IPS-11a (cell line): ENCODE data around the gene DCD.
"Not testable (repeated sequence)": the region's sequence is repeated elsewhere in the genome, so short reads cannot be mapped to it uniquely, and the experiment has no call there.

Experiments
- H3K4me3 ChIP-seq: one replicate; pipeline ENCODE4 v1.5.1; 2013; ENCODE audit warnings: low read depth, low read length, control low read depth

Gene DCD, protein sequence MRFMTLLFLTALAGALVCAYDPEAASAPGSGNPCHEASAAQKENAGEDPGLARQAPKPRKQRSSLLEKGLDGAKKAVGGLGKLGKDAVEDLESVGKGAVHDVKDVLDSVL

DNA sequence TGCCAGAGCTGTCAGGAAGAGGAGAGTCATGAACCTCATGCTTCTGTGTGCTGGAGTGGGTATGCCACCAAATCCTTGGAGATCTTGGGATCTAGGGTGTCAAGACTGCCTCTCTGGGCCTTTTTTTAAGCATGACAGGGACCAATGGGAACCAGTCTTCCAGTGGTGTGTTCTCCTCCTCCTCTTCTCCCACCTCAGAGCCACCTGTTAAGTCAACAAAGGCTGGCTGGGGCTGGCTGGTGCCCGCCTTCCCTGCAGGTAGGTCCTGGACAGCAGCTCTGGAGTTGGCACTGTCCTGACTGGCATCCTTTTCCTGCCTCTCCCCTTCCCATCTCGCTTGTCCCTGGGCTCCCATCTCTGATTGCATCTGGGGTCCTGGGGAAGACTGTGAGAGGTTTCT, at the start of gene DCD:
TSS of gene DCD (minus strand) at position 101 of the 400 bp plus-strand sequence. CDS start at position 39, 62 bp downstream.
- H3K4me3 ChIP-seq = no peak within 1 kb of the TSS

DNA sequence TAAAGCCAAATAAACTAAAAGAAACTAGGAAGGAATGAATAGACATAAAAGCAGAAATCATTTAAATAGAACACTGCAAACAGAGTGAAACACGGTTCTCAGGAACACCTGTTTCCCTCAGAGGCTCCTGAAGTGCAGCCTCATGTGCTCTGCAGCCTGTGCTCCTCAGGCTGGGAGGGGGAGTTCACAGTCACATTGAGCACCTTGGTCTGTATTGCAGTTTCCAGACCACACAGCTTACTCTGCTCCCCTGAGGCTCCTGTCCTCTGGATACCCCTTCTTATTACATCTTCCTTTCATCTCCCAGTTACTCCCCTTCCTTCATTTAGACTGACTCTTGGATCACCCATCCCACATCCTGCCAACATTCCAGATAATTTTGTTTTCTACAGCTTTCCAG, 49.7 kb upstream of the DCD start:
- H3K4me3 ChIP-seq = no peak overlapping the region

DNA sequence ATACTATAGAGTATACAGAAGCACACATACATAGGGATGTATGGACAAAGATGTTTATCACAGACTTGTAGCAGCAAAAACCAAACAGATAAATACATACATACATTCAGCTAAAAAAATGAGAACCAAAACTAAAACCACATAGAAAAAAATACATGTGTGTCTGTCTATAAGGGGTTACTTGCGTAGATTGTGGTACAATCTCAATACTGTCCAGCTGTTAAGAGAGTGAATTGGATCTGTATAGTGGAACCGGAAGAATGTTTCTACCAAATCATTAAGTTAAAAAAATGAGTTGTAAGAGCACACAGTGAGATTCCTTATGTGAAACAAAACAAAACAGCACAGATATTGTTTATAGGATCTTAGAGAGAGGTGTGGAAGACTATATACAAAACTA, 44.2 kb upstream of the DCD start:
- no peak overlapping the region for H3K4me3 ChIP-seq

DNA sequence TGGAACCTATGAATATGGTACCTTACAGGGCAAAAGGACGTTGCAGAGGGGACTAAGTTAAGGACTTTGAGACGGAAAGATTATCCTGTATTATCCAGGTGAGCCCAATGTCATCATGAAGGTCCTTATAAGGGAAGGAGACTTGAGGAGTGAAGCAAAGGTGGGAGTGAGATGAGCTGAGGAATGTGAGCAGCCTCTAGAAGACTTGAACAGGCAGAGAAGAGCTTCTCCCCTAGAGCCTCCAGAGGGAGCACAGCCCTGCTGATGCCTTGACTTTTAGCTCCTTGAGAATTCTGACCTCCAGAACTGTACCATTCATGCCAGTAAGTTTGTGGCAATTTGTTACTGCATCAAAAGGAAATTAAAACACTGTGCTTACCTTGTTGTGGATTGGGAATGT, 41.8 kb upstream of the DCD start:
- H3K4me3 ChIP-seq = no peak overlapping the region

DNA sequence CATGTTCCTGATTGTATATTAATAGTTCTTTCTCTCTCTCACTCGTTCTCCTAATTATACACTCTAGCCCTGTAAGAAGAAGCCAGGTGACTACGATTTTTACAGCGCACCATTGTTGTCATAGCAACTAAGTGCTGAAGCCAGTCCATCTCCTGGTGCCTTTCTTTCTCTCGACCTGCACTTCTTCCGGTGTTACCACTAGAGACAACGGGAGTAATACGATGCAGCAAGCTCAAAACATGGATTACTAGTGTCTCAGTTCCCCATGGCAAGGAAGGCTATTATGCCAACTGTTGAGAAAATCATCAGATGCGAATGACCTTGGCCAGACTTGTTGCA, 40.8 kb upstream of the DCD start:
- H3K4me3 ChIP-seq = no peak overlapping the region

DNA sequence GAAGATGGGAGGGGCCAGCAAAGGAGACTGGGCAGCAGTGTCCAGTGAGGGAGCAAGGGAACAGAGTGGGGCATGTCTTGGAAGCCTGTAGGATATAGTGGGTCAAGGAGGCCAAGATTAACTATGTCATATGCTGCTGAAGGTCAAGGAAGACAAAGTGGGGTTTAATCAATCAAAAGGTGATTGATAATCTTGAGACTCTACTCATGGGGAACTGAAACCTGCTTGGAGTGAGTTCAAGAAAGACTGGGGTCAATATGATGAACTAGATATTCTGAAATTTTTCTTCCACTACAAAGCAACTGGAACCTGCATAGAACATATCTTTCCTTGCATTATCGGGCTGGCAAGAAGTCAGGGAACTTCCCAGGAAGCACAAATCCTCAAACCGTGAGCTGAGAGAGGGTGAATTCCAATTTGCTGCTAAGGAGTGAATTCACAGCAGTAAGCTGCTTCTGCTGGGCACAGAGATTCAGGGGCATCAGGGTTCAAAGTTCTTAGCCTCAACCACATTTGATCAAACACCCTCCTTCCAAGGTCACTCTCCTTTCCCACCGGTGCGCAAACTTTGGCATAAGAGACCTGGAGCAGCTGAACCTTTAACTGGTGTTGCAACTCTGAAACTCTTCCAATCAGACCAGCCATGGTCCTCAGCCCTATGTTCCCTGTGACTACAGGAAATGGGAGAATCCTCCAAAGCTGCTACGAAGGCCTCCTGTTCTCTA, 40.3 kb upstream of the DCD start:
- H3K4me3 ChIP-seq = no peak overlapping the region

DNA sequence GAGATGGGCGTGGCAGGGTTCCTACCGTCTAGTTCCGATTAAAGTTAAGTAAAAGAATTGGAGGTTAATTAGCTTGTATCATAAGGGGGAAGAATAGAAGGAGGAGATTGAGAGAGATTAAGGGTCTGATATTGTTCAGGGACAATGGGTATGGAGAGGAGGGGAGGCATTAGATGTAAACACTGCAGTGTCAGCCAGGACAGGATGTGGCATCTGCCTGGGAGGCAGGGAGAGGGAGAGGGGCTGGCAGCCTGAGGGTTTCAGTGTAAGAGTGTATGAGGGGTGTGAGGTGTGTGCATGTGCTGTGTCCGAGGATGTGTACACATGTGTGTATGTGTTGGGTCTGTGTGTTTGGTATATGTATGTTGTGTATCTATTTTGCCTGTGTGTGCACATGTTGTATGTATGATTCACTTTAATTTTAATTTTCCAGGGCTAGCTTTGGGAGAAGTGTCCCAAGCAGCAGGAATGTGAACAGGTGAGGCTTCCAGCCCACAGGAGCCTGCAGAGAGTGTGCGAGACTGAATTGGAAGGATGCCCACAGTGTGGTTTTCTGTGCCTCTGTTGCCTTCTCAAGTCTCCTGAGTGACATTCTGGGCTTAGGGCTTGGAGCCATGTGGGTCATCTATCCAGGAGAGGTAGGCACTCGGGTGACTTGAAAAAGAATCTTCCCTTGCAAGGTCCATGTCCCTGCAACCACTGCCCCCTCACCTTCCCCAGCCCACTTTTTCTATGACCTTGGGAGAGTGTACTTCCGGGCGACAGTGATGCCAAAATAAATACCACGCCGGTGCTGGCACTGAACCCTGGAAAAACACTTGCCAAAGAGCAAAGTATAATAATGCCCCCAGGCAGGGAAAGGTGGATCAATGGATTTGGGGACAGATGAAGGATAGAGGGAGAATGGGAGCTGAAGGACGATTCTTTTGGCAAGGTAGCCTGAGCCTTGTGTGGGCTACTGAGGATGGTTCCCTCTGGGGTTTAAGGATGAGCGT, 36.8 kb upstream of the DCD start:
- no peak overlapping the region for H3K4me3 ChIP-seq

DNA sequence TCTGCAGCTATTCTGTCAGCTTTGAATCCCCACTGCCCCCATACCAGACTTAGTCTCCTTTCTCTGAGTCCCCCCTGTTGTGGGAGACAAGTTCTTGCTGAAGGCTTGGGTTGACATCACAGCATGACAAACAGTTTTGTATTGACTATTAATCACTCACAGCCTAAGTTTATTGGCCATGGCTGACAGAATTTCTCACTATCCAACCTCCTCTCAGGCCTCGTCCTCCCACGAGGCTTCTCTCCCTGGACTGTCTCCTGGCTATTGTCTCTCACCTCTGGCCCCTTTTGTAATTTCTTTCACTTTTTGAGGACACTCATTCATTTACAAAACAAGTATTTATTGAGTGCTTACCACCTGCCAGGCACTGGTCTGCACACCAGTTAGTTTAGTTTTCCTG, 35.2 kb upstream of the DCD start:
- H3K4me3 ChIP-seq = no peak overlapping the region

DNA sequence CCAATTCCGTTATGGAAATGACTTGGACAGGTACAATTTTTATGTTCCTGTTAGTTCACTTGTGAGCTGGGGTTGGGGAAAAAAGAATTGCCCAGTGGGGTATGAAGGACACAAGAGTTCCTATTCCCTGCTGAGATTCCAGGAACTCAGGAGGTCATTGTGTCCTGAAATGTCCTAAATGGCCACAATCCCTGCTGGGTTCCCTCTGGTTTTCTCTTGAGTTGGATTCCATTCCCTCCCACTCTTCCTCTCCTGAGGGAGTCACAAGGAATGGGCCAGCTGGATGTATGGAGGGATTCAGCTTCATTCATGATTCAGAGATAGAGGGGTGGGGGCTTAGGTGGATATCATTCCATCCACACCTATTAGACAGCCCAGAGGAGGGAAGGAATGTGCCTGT, 34.5 kb upstream of the DCD start:
- no peak overlapping the region for H3K4me3 ChIP-seq

DNA sequence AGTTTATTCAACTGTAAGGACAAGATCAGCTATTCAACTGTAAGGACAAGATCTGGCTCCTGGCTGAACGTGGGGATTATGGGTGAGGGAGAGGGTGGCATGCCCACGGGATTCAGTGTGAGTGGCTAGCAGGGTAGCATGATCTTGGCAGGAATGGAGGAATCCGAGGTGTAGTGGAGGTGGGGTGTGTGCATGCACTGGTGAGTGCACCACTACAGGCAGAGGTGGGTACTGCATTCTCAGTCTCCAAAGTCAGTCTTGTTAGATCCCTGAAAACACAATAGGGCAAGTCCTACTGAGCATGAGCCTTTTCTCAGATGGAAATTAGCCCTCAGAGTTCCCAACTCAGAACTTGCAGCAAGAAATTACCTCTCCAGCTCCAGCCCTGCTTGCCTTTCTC, 32.2 kb upstream of the DCD start:
- no peak overlapping the region for H3K4me3 ChIP-seq

DNA sequence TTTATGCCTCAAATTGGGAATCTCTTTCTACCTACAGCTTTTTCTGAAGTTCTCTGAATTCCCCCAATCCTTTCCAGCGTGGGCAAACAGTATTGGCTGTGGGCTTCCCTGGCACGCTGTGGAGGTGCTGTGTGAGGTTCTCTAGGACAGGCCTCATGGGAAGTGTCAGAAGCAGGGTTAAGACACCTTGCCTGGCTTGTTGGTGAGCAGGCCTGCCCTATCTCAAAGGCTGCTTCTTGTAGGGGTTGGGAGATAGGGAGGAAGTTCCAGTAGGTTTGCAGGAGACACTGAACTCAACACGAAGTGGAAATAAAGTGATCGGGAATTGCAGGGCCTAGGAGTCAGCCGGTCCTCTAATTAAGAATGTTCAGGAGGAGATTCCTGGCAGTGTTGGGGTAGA, 30.0 kb upstream of the DCD start:
- H3K4me3 ChIP-seq = no peak overlapping the region

DNA sequence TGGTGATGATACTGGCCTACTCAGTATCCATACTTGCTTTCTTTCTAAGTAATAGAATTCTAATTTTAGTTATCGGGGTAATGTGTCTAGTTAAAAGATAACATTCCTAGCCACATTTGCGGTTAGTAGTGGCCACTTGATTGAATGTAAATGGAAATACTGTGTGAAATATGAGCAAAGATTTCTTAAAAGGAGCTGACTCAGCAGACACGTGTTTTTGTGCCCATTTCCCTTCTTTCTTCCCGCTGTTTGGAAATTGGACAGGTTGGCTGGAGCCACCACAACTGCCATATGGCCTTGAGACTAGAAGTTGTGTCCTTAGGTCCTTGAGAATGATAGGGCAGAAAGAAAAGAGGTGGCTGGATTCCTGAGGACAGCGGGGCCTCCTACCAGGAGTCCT, 19.8 kb upstream of the DCD start:
- H3K4me3 ChIP-seq = no peak overlapping the region

DNA sequence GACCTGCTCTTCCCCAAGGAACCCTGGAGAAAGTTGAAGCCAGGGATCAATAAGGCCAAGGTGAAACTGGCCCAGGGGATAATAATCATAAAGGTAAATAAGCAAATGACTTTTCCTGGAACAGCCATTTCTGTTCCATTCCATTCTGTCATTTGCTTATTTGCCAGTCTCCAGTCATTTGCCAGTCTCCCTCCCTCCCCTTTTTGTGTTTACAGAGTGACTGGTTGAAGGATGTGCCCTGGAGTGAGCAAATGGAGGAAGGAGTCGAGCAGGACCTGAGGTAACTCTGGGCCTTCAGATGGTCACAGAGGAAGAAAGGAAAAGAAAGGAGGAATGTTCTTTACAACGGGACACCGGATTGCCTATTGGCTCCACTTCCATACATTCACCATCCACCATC, 17.8 kb upstream of the DCD start:
- no peak overlapping the region for H3K4me3 ChIP-seq

DNA sequence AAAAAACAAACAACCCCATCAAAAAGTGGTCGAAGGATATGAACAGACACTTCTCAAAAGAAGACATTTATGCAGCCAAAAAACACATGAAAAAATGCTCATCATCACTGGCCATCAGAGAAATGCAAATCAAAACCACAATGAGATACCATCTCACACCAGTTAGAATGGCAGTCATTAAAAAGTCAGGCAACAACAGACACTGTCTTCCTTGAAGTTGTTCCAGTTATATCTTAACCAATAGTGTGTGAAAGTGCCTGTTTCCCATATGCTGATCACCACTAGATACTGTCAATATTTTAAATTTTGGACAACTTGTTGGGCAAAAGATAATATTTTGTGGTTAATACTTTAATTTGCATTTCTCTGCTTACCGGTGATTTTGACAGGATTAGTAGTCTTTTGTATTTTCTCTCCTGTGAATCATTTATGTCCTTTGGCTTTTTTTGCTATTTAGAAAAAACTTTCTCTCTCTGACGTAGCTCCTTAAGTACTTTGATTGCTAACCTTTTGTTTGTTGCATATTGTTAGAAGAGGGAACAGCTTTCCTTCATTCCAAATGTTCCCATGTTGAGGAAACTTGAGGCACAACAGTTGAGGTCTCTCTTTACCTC, 17.0 kb upstream of the DCD start:
- H3K4me3 ChIP-seq = not testable (repeated sequence)

DNA sequence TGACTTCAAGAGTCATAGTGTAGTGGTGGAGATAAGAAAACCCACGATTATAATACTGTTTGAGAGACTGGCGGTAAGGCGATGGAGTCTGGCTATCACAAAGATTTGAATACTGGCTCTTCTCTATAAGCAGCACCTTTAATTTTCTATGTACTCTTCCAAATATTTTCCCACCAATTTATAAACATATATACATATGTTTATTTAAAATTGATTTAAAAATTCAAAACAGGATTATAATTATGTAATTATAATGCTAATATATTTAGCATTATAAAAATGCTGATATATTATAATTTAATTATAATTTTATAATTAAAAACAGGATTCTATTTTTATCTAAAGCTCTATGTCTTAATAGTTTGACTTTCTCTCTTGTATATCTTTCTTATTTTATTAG, 15.4 kb upstream of the DCD start:
- no peak overlapping the region for H3K4me3 ChIP-seq

DNA sequence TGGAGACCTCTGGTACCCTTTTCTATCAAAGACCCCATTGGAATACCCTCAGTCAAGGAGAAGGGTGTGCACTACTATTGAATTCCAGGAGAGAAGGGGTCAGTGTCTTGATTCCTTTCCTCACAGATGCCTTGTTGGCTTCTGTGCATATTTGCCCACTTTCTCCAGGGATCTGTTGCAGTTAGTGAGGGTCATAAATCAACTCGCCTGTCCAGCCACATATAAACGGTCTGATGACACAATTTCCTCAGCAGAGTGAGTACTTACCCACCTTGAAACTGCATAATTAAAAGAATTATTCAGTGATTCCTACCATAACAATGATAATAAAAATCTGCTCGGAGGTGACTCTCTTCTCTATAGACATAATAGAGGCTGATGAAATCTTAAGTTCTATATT, 13.9 kb upstream of the DCD start:
- H3K4me3 ChIP-seq = no peak overlapping the region

DNA sequence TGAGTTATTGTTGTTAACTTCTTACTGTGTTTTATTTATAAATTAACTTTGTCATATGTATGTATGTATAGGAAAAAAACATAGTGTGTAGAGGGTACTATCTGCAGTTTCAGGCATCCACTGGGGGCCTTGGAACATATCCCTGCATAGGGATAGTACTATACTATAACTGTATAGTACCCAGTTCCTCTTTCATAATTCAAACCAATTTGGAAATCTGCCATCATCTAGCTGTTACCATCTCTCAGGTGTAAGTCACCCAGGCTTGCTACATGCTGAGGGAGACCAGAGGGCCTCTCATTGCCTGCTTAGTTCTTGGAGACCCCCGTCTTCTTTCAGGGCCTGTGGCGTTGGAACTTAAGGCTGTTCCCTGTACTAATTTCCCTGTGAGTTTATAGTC, 12.9 kb upstream of the DCD start:
- no peak overlapping the region for H3K4me3 ChIP-seq

DNA sequence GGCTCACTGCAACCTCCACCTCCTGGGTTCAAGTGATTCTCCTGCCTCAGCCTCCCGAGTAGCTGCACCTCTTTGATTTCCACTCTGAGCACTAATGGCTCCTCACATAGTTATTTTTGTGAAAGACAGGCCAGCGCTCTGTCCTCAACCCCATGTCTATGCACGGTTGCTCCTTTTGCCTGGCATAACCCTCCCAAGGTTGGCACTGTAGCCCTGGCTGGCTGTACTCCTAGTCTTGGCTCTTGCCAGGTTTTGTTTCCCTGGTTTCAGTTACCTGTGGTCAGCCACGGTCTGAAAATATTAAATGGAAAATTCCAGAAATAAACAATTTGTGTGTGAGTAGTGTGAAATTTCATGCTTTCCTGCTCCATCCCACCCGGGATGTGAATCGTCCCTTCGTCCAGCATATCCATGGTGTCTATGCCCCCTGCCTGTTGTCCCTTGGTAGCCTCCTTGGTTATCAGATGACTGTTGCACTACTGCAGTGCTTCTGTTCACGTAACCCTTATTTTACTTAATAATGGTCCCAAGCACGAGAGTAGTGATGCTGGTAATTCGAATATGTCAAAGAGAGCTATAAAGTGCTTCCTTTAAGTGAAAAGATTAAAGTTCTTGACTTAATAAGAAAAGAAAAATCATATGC, 12.3 kb upstream of the DCD start:
- no peak overlapping the region for H3K4me3 ChIP-seq

DNA sequence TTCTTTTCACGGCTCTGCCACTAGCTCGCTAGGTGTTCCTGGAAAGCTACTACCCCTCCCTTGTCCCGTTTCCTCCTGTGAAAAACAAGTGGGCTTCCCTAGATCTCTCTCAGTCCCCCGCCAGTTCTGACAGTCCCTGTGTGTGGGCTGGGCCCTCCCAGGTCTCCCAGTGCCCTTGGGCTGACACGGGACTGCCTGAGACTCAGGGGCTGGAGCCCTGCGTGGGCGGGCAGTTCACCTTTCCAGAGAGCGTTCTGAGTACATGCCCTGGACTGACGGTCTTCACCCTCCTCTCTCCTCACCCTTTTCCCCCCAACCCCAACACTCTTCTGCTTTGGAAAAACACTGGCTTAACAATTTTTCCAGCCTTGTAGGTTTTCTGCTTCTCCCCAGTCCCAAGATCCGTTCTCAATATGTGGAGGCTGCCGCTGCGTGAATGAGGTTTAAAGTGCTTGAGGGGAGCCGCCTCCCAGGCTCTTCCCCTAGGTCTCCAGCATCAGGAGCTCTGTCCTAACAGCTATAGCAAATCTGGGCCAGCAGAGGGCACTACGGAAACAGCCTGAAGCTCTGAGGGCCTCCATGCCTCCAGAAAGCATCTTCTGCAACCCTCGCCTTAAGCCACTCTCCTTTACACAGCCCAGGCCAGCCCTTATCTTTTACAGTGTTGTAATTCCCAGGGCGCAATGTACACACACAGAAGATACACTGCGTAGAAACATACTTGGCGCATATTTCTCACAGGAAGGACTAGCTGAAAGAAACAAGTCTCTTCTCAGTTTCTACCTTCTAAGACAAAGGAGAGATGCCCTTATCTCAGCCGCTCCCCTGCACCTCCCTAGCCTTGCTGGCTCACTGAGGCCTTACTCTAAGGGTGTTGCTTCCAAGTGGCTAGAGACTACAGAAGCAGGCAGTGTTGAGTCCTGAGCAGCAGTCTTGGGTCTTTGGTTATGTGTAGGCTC, 10.4 kb upstream of the DCD start:
- no peak overlapping the region for H3K4me3 ChIP-seq

DNA sequence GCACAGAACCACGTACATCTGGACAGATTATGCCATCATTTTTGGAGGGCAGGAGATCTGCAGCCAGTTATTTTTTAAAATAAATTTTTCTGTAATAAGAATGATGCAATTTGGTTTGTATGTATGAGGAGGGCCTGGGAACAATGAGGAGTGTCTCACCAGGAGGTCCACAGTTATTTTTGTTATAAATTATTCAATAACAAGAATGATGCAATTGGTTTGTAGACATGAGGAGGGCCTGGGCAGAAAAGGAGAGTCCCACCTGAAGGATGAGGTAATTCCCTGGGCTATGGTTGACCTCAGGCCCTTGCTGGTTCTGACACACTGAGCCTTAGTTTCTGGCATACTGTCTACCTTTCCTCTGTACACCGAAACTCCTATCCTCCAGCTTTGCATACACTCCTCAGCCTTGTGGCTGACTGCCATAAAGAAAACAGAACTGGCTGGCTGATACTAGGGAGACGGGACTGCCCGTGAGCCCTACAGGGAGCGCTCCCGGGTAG, 9.0 kb upstream of the DCD start:
- H3K4me3 ChIP-seq = no peak overlapping the region
